HepG2 (cell line): ENCODE results near the gene TMEM220. TPM values are rescaled to one million over a fixed set of nuclear protein-coding genes. Genes with fewer than 3 reads are reported as not detected.
A peak's percentile ranks its signal among the peaks of the same experiment; 100 is the strongest.

ENCODE experiments used
- ATF1 ChIP-seq: IDR thresholded peaks from 2 replicates; pipeline ENCODE4 v1.6.1; 2016; ENCODE audit warnings: mild to moderate bottlenecking, control low read depth
- E2F1 ChIP-seq: sonication (generic); formaldehyde crosslinking; IDR thresholded peaks from 2 replicates; pipeline ENCODE4 v1.5.0; 2020; ENCODE audit warnings: missing genetic modification reagents
- TEAD3 ChIP-seq: optimal IDR thresholded peaks from 2 replicates; pipeline ENCODE3; 2016; ENCODE audit warnings: borderline replicate concordance
- WIZ ChIP-seq: sonication (generic); formaldehyde crosslinking; IDR thresholded peaks from 2 replicates; pipeline ENCODE4 v1.5.1; 2020; ENCODE audit warnings: mild to moderate bottlenecking, missing genetic modification reagents
- ZBTB1 ChIP-seq: sonication (generic); formaldehyde crosslinking; IDR thresholded peaks from 2 replicates; pipeline ENCODE4 v1.4.0; 2020; ENCODE audit warnings: missing genetic modification reagents, borderline replicate concordance
- ZBTB37 ChIP-seq: sonication (generic); formaldehyde crosslinking; IDR thresholded peaks from 2 replicates; pipeline ENCODE4 v1.4.0; 2020; ENCODE audit warnings: mild to moderate bottlenecking, missing genetic modification reagents
- ZBTB4 ChIP-seq: sonication (generic); formaldehyde crosslinking; IDR thresholded peaks from 2 replicates; pipeline ENCODE4 v1.4.0; 2020; ENCODE audit warnings: missing genetic modification reagents, mild to moderate bottlenecking, borderline replicate concordance
- ZFYVE20 ChIP-seq: sonication (generic); formaldehyde crosslinking; IDR thresholded peaks from 2 replicates; pipeline ENCODE4 v1.8.0; 2023; ENCODE audit warnings: low read depth, mild to moderate bottlenecking, moderate library complexity, missing genetic modification reagents, borderline replicate concordance
- ZNF253 ChIP-seq: sonication (generic); formaldehyde crosslinking; IDR thresholded peaks from 2 replicates; pipeline ENCODE4 v1.8.0; 2022; ENCODE audit warnings: mild to moderate bottlenecking, missing genetic modification reagents, borderline replicate concordance
- ZSCAN29 ChIP-seq: sonication (generic); formaldehyde crosslinking; conservative IDR thresholded peaks from 2 replicates; pipeline ENCODE4 v1.4.0; 2020; ENCODE audit warnings: mild to moderate bottlenecking, missing genetic modification reagents
- polyA plus RNA-seq, 8 experiments: library from polyadenylated mRNA; depleted of rRNA in 3 of 8; stranded (reverse) in 7 of 8; unstranded in 1 of 8; fragments of >200 nt; fragmentation: Illumina TruSeq in 4 of 8; extraction: Trizol in 4 of 8; gene quantifications; 2 replicates each; pipeline versions ENCODE4 v1.2.1 to v1.2.3, GENCODE V29; 2011 to 2016; ENCODE audit warnings: low read depth in 4 of 8, missing spikeins in 1 of 8, mixed read lengths in 1 of 8; ENCODE audit not compliant: insufficient read depth in 1 of 8
- total RNA-seq, 5 experiments: library from RNA; depleted of rRNA; stranded (reverse); fragments of >200 nt; fragmentation: Illumina TruSeq; extraction: Trizol; gene quantifications; 2 replicates each; pipeline ENCODE4 v1.2.3, GENCODE V29; 2016; ENCODE audit warnings: low read depth in 1 of 5
- TF ChIP-seq, protein P1 (sequence below): sonication (generic); formaldehyde crosslinking; IDR thresholded peaks from 2 replicates; pipeline ENCODE4 v1.5.1; 2020; ENCODE audit warnings: mild to moderate bottlenecking, missing genetic modification reagents, moderate library complexity
- TF ChIP-seq, protein P2 (sequence below): sonication (generic); formaldehyde crosslinking; IDR thresholded peaks from 2 replicates; pipeline ENCODE4 v1.8.0; 2022; ENCODE audit warnings: missing genetic modification reagents, mild to moderate bottlenecking, moderate library complexity, borderline replicate concordance
- TF ChIP-seq, protein P3 (sequence below): sonication (generic); formaldehyde crosslinking; IDR thresholded peaks from 2 replicates; pipeline ENCODE4 v1.5.0; 2020; ENCODE audit warnings: missing genetic modification reagents

The TMEM220 gene
- total and polyA plus RNA-seq, 2 of the 13 experiments (the other 11 are each of a cell fraction or from before 2014, with no cell fraction given) = 1.3 to 2.2 TPM

DNA sequence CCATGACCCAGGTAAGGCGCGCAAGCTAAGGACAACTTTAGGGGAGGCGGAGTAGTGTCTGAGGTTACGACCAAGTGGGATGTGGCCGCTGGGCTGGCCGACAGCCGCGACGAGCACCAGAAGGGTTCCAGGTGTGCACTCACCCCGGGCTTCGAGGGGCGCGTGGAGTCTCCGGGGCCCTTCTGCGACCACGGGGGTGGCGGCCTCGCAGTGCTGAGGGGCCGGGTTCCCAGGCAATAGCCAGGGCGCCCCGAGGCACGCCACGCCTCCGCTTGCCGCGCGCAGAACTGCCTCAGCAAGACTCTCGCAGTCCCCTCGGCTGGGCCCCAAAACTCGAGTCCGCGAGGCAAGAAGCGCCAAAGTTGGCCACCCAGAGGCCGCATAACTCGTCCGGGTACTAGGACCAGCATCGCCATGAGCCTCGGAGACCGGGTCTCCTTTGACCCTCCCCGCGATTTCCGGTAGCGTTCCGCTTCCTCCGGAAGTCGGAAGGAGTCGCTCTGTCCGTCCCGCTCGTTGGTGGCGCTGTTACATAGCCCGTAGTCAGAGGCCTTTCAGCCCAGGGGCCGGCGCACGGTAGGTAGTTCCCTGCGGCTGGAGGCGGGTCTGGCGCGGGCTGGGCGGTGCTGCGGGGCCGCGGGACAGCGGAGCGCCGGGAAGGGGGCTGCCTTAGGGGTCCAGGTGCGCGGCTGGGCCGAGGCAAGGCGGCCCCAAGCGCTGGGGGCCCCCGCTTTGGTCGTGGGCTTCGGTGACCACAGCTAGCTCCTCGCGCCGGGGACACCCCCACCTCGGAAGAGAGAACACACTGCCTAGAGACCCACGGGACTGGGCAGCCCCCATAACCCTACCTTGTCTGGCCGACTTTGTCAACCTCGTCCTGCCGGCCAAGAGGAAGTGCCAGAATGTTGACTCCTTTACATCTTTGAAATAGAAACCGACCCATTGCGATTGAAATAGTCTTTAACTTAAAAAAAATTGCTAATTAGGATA, 32.4 kb downstream of the TMEM220 start, which contains the start of the genes ADPRM and SCO1 (continued):
- TF ChIP-seq, protein P1, sequence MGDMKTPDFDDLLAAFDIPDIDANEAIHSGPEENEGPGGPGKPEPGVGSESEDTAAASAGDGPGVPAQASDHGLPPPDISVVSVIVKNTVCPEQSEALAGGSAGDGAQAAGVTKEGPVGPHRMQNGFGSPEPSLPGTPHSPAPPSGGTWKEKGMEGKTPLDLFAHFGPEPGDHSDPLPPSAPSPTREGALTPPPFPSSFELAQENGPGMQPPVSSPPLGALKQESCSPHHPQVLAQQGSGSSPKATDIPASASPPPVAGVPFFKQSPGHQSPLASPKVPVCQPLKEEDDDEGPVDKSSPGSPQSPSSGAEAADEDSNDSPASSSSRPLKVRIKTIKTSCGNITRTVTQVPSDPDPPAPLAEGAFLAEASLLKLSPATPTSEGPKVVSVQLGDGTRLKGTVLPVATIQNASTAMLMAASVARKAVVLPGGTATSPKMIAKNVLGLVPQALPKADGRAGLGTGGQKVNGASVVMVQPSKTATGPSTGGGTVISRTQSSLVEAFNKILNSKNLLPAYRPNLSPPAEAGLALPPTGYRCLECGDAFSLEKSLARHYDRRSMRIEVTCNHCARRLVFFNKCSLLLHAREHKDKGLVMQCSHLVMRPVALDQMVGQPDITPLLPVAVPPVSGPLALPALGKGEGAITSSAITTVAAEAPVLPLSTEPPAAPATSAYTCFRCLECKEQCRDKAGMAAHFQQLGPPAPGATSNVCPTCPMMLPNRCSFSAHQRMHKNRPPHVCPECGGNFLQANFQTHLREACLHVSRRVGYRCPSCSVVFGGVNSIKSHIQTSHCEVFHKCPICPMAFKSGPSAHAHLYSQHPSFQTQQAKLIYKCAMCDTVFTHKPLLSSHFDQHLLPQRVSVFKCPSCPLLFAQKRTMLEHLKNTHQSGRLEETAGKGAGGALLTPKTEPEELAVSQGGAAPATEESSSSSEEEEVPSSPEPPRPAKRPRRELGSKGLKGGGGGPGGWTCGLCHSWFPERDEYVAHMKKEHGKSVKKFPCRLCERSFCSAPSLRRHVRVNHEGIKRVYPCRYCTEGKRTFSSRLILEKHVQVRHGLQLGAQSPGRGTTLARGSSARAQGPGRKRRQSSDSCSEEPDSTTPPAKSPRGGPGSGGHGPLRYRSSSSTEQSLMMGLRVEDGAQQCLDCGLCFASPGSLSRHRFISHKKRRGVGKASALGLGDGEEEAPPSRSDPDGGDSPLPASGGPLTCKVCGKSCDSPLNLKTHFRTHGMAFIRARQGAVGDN (CRISPR knock-in tag) = peak; percentile 91
- TF ChIP-seq E2F1 (CRISPR knock-in tag) (peak; percentile 78), ZFYVE20 (CRISPR knock-in tag) (no peak; the same call in 1 of the 2 replicates), ZNF253 (CRISPR knock-in tag) (no peak), WIZ (CRISPR knock-in tag) (no peak), ZBTB37 (CRISPR knock-in tag) (no peak), ZBTB4 (no peak), ATF1 (no peak), TEAD3 (CRISPR knock-in tag) (peak; percentile 58), ZBTB1 (CRISPR knock-in tag) (no peak), ZSCAN29 (CRISPR knock-in tag) (0 out of 2 replicates have a peak, but pooled peaks have one; percentile 53)
- TF ChIP-seq, protein P2, sequence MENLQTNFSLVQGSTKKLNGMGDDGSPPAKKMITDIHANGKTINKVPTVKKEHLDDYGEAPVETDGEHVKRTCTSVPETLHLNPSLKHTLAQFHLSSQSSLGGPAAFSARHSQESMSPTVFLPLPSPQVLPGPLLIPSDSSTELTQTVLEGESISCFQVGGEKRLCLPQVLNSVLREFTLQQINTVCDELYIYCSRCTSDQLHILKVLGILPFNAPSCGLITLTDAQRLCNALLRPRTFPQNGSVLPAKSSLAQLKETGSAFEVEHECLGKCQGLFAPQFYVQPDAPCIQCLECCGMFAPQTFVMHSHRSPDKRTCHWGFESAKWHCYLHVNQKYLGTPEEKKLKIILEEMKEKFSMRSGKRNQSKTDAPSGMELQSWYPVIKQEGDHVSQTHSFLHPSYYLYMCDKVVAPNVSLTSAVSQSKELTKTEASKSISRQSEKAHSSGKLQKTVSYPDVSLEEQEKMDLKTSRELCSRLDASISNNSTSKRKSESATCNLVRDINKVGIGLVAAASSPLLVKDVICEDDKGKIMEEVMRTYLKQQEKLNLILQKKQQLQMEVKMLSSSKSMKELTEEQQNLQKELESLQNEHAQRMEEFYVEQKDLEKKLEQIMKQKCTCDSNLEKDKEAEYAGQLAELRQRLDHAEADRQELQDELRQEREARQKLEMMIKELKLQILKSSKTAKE (CRISPR knock-in tag) = no peak
- TF ChIP-seq, protein P3, sequence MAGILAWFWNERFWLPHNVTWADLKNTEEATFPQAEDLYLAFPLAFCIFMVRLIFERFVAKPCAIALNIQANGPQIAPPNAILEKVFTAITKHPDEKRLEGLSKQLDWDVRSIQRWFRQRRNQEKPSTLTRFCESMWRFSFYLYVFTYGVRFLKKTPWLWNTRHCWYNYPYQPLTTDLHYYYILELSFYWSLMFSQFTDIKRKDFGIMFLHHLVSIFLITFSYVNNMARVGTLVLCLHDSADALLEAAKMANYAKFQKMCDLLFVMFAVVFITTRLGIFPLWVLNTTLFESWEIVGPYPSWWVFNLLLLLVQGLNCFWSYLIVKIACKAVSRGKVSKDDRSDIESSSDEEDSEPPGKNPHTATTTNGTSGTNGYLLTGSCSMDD (CRISPR knock-in tag) = no peak
